Astrocyte (in vitro differentiated cells and primary cell): ENCODE results near the gene ZNF407. TPM values are rescaled to one million over a fixed set of nuclear protein-coding genes. Genes with fewer than 3 reads are reported as not detected.

Experiments
- DNase-seq: peaks from one replicate; pipeline ENCODE4 v3.0.0-alpha.2; 2010; ENCODE audit warnings: low read depth
- FAIRE-seq: peaks from 2 replicates; lab custom pipeline; 2011; peaks lifted over from hg19 to GRCh38; lab: Jason Lieb, UNC
- H2AFZ ChIP-seq: 2 replicates; pipeline ENCODE4 v1.6.0; 2012; ENCODE audit warnings: low read depth, low read length, inconsistent platforms
- H3K27ac ChIP-seq: 2 replicates; pipeline ENCODE4 v1.5.1; 2011; ENCODE audit warnings: low read depth, low read length, inconsistent platforms
- H3K27me3 ChIP-seq: 2 replicates; pipeline ENCODE4 v1.6.0; 2011; ENCODE audit warnings: low read length, inconsistent platforms; ENCODE audit not compliant: insufficient read depth
- H3K36me3 ChIP-seq: 2 replicates; pipeline ENCODE4 v1.5.1; 2011; ENCODE audit warnings: low read length, inconsistent platforms; ENCODE audit not compliant: insufficient read depth
- H3K4me1 ChIP-seq: 2 replicates; pipeline ENCODE4 v1.5.1; 2011; ENCODE audit warnings: low read length, inconsistent platforms; ENCODE audit not compliant: insufficient read depth
- H3K4me2 ChIP-seq: 2 replicates; pipeline ENCODE4 v1.6.0; 2012; ENCODE audit warnings: low read length, inconsistent platforms
- H3K4me3 ChIP-seq: 2 replicates; pipeline ENCODE4 v1.5.1; 2011; ENCODE audit warnings: low read depth, mild to moderate bottlenecking, low read length, inconsistent platforms; ENCODE audit not compliant: insufficient read depth
- H3K79me2 ChIP-seq: 2 replicates; pipeline ENCODE4 v1.6.0; 2012; ENCODE audit warnings: mild to moderate bottlenecking, low read length, inconsistent platforms; ENCODE audit not compliant: insufficient read depth
- H3K9ac ChIP-seq: 2 replicates; pipeline ENCODE4 v1.6.0; 2012; ENCODE audit warnings: mild to moderate bottlenecking, low read length, inconsistent platforms
- H3K9me3 ChIP-seq: 2 replicates; pipeline ENCODE4 v1.5.1; 2012; ENCODE audit warnings: low read depth, mild to moderate bottlenecking, low read length, inconsistent platforms; ENCODE audit not compliant: insufficient read depth
- H4K20me1 ChIP-seq: 2 replicates; pipeline ENCODE4 v1.6.0; 2012; ENCODE audit warnings: low read length, inconsistent platforms; ENCODE audit not compliant: insufficient read depth
- H3K27ac Mint-ChIP-seq: one replicate; pipeline ENCODE4 v1.8.0; 2021; ENCODE audit warnings: mild to moderate bottlenecking, mixed read lengths; ENCODE audit not compliant: unreplicated experiment
- H3K27me3 Mint-ChIP-seq: one replicate; pipeline ENCODE4 v1.8.0; 2021; ENCODE audit warnings: low read depth, mixed read lengths; ENCODE audit not compliant: unreplicated experiment
- H3K36me3 Mint-ChIP-seq: one replicate; pipeline ENCODE4 v1.8.0; 2021; ENCODE audit warnings: low read depth, mixed read lengths; ENCODE audit not compliant: unreplicated experiment
- H3K4me1 Mint-ChIP-seq: one replicate; pipeline ENCODE4 v1.8.0; 2021; ENCODE audit warnings: low read depth, mixed read lengths; ENCODE audit not compliant: unreplicated experiment
- H3K4me3 Mint-ChIP-seq: one replicate; pipeline ENCODE4 v1.8.0; 2021; ENCODE audit warnings: mild to moderate bottlenecking, moderate library complexity, mixed read lengths; ENCODE audit not compliant: unreplicated experiment
- H3K9me3 Mint-ChIP-seq: one replicate; pipeline ENCODE4 v1.8.0; 2021; ENCODE audit warnings: mild to moderate bottlenecking, mixed read lengths; ENCODE audit not compliant: unreplicated experiment
- EZH2 ChIP-seq: IDR thresholded peaks from 2 replicates; pipeline ENCODE4 v1.6.1; 2012; ENCODE audit warnings: mild to moderate bottlenecking, low read length, inconsistent platforms; ENCODE audit not compliant: insufficient read depth
- total RNA-seq: library from RNA; stranded (reverse); gene quantifications from 2 replicates; pipeline ENCODE4 v1.2.1, GENCODE V29; 2021
- TF ChIP-seq, protein P1 (sequence below): IDR thresholded peaks from 2 replicates; pipeline ENCODE4 v1.5.1; 2011; ENCODE audit warnings: low read depth, mild to moderate bottlenecking, inconsistent platforms, low read length, moderate library complexity; ENCODE audit not compliant: insufficient read depth

ZNF407 gene
- total RNA-seq, 1 donor from 2014 or later, result 13.8 TPM

DNA sequence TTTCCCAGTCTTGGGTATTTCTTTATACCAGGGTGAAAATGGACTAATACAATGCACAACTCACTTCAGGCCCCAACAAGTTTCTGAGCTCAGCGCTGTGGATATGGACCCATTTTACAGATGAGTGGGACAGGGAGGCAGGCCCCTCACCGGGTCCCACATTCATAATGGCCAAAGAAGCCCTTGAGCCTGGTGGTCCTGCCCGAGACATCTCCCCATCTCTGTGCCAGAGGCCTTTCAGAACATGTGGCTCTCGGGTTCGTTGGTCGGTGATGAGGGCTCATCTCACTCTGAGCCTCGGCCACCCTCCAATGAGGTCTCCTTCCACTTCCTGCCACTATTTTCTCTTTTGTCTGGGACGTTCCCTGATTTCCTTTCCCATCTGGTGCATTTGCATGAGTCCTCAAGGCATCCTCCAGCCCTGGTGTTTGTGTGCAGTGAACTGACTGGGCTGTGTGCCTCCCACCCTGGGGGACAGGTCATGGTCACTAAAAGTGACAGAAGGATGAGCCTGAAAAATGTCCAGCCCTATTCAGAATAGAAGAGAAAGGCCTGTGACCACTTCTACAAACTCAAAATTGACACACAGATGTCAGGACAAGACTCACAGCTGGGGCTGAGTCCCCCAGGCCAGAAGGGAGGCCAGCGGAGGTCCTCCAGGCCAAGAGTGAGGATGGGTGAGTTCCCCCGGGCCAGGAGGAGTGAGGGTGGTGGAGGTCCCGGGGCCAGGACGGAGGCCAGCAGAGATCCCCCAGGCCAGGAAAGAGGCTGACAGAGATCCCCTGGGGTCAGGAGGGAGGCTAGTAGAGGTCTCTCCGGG, 476.7 kb downstream of the ZNF407 start:
- no peak for TF ChIP-seq EZH2
- TF ChIP-seq, protein P1, sequence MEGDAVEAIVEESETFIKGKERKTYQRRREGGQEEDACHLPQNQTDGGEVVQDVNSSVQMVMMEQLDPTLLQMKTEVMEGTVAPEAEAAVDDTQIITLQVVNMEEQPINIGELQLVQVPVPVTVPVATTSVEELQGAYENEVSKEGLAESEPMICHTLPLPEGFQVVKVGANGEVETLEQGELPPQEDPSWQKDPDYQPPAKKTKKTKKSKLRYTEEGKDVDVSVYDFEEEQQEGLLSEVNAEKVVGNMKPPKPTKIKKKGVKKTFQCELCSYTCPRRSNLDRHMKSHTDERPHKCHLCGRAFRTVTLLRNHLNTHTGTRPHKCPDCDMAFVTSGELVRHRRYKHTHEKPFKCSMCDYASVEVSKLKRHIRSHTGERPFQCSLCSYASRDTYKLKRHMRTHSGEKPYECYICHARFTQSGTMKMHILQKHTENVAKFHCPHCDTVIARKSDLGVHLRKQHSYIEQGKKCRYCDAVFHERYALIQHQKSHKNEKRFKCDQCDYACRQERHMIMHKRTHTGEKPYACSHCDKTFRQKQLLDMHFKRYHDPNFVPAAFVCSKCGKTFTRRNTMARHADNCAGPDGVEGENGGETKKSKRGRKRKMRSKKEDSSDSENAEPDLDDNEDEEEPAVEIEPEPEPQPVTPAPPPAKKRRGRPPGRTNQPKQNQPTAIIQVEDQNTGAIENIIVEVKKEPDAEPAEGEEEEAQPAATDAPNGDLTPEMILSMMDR, result no peak
- H3K27me3 Mint-ChIP-seq, result peaks cover 5% of the 10 kb centered on the region

DNA sequence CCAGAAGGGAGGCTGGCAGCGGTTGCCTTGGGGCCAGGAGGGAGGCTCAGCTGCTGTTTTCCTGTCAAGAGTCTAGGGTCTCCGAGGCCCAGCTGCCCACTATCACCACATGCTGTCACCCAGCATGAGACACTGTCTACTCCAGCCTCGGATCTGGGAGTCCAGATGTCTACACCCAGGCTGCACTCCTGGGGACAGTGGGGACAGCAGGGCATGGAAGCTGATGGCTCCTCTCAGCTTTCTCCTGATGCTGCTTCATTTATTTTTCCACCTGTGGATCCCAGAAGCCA, 477.3 kb downstream of the ZNF407 start:
- H3K27me3 Mint-ChIP-seq, result peaks cover 5% of the 10 kb centered on the region
- Histone ChIP-seq H3K4me3 (no peak overlapping the region), H2AFZ (no peak overlapping the region), H3K27me3 (no peaks in the 10 kb centered on the region), H3K27ac (no peak overlapping the region), H3K9me3 (no peaks in the 10 kb centered on the region), H4K20me1 (no peaks in the 10 kb centered on the region), H3K36me3 (no peaks in the 10 kb centered on the region), H3K79me2 (no peaks in the 10 kb centered on the region), H3K4me2 (no peak overlapping the region), H3K4me1 (peaks cover 16% of the 10 kb centered on the region), H3K9ac (no peak overlapping the region)
- no peak for FAIRE-seq
- TF ChIP-seq EZH2, result no peak
- TF ChIP-seq, protein P1, result no peak
- DNase-seq, result no peak
- peaks cover 8% of the 10 kb centered on the region for H3K4me1 Mint-ChIP-seq
- no peak overlapping the region for H3K4me3 Mint-ChIP-seq
- H3K27ac Mint-ChIP-seq, result no peak overlapping the region
- peaks cover 6% of the 10 kb centered on the region for H3K36me3 Mint-ChIP-seq
- H3K9me3 Mint-ChIP-seq, result peaks cover 10% of the 10 kb centered on the region

More for the DNA sequence above, 476.7 kb downstream of the ZNF407 start:
- Histone ChIP-seq H3K27me3 (no peaks in the 10 kb centered on the region), H3K4me3 (no peak overlapping the region), H3K9ac (no peak overlapping the region), H3K9me3 (no peaks in the 10 kb centered on the region), H3K36me3 (no peaks in the 10 kb centered on the region), H3K79me2 (no peaks in the 10 kb centered on the region), H4K20me1 (no peaks in the 10 kb centered on the region), H3K27ac (no peak overlapping the region), H3K4me2 (no peak overlapping the region), H3K4me1 (peaks cover 16% of the 10 kb centered on the region), H2AFZ (no peak overlapping the region)
- H3K27ac Mint-ChIP-seq, result no peak overlapping the region
- peaks cover 6% of the 10 kb centered on the region for H3K36me3 Mint-ChIP-seq
- H3K9me3 Mint-ChIP-seq, result peaks cover 10% of the 10 kb centered on the region
- FAIRE-seq (no peak), DNase-seq (no peak)
- peaks cover 8% of the 10 kb centered on the region for H3K4me1 Mint-ChIP-seq
- H3K4me3 Mint-ChIP-seq, result no peak overlapping the region

GRCh38 chr18:75075429-75075841, 477.8 kb downstream of the ZNF407 start:
- Histone ChIP-seq H3K36me3 (no peaks in the 10 kb centered on the region), H2AFZ (no peak overlapping the region), H3K9me3 (no peaks in the 10 kb centered on the region), H3K4me2 (no peak overlapping the region), H3K27me3 (no peaks in the 10 kb centered on the region), H3K27ac (no peak overlapping the region), H3K4me3 (no peak overlapping the region), H3K9ac (no peak overlapping the region), H3K79me2 (no peaks in the 10 kb centered on the region), H4K20me1 (no peaks in the 10 kb centered on the region), H3K4me1 (peaks cover 11% of the 10 kb centered on the region)
- peaks cover 8% of the 10 kb centered on the region for H3K4me1 Mint-ChIP-seq
- TF ChIP-seq, protein P1, result no peak
- TF ChIP-seq EZH2, result no peak
- peaks cover 6% of the 10 kb centered on the region for H3K36me3 Mint-ChIP-seq
- DNase-seq (no peak), FAIRE-seq (no peak)
- no peak overlapping the region for H3K27ac Mint-ChIP-seq
- no peak overlapping the region for H3K4me3 Mint-ChIP-seq
- H3K27me3 Mint-ChIP-seq, result peaks cover 5% of the 10 kb centered on the region
- peaks cover 10% of the 10 kb centered on the region for H3K9me3 Mint-ChIP-seq
